HG02763 (cell line): ENCODE measurements around the gene GRSF1.
A peak's percentile ranks its signal among the peaks of the same experiment; 100 is the strongest.
"Not testable (repeated sequence)": the region's sequence is repeated elsewhere in the genome, so short reads cannot be mapped to it uniquely, and the experiment has no call there.

Experiments used
- ATAC-seq: cut with Tn5 transposase; IDR thresholded peaks from one replicate; pipeline ENCODE4 v1.9.1; 2021; ENCODE audit warnings: mild to moderate bottlenecking, moderate library complexity; ENCODE audit not compliant: unreplicated experiment

Gene GRSF1

GRCh38 chr4:70839589-70840093 lies at the start of gene GRSF1:
TSS of gene GRSF1 (minus strand) at chr4:70839890. CDS start at chr4:70839827, 63 bp downstream.
- ATAC-seq = peak; percentile 62

GRCh38 chr4:70885174-70885573 lies 45.5 kb upstream of the GRSF1 start:
- ATAC-seq = no peak

- no peak for ATAC-seq
Measured at GRCh38 chr4:70880739-70881138, 41.0 kb upstream of the GRSF1 start.

GRCh38 chr4:70877556-70877955 lies 37.9 kb upstream of the GRSF1 start:
- ATAC-seq = no peak

- ATAC-seq = peak; percentile 54
Measured at GRCh38 chr4:70874268-70875156, 34.8 kb upstream of the GRSF1 start.

- no peak for ATAC-seq
Measured at GRCh38 chr4:70873216-70873615, 33.5 kb upstream of the GRSF1 start.

GRCh38 chr4:70868778-70869177 lies 29.1 kb upstream of the GRSF1 start:
- ATAC-seq = no peak

GRCh38 chr4:70863099-70863790 lies 23.6 kb upstream of the GRSF1 start:
- peak; percentile 55 for ATAC-seq

GRCh38 chr4:70859066-70859465 lies 19.4 kb upstream of the GRSF1 start:
- no peak for ATAC-seq

- no peak for ATAC-seq
Measured at GRCh38 chr4:70858454-70858853, 18.8 kb upstream of the GRSF1 start.

- ATAC-seq = no peak
Measured at GRCh38 chr4:70855464-70855863, 15.8 kb upstream of the GRSF1 start.

GRCh38 chr4:70849291-70849690 lies 9.6 kb upstream of the GRSF1 start:
- ATAC-seq = no peak

GRCh38 chr4:70844180-70844579 lies 4.5 kb upstream of the GRSF1 start:
- ATAC-seq = peak; percentile 28

- peak; percentile 34 for ATAC-seq
Measured at GRCh38 chr4:70842761-70843435, 3.2 kb upstream of the GRSF1 start.

GRCh38 chr4:70841951-70842350 lies 2.3 kb upstream of the GRSF1 start:
- no peak for ATAC-seq

- no peak for ATAC-seq
Measured at GRCh38 chr4:70841211-70841610, 1.5 kb upstream of the GRSF1 start.

- ATAC-seq = not testable (repeated sequence)
Measured at GRCh38 chr4:70840631-70841030, 941 bp upstream of the GRSF1 start.

- ATAC-seq = not testable (repeated sequence)
Measured at GRCh38 chr4:70840137-70840536, 447 bp upstream of the GRSF1 start.

- ATAC-seq = peak; percentile 41
Measured at GRCh38 chr4:70838666-70839588, 763 bp downstream of the GRSF1 start.

- ATAC-seq = no peak
Measured at GRCh38 chr4:70838204-70838603, 1.5 kb downstream of the GRSF1 start.
